ENCODE results near the gene SERPINB12.

GRCh38 chr18:63578357-63578958, 36.3 kb downstream of the SERPINB12 start:
- TF ChIP-seq CTCF (conservative IDR thresholded peaks at IDR 0.05; ENCODE audit: low read depth, low read length), result peak; percentile 68
- TF ChIP-seq MXI1 (IDR thresholded peaks at IDR 0.05; ENCODE audit: borderline replicate concordance, low read depth, low read length), result no peak
- TF ChIP-seq POLR2A (IDR thresholded peaks at IDR 0.05; ENCODE audit: low read depth, low read length), result no peak
- no peak for TF ChIP-seq RFX5 (IDR thresholded peaks at IDR 0.05; ENCODE audit: low read depth, low read length)
- TF ChIP-seq SMC3 (IDR thresholded peaks at IDR 0.05; ENCODE audit: low read depth, low read length), result peak; percentile 69
- no peak for TF ChIP-seq CEBPB (IDR thresholded peaks at IDR 0.05; ENCODE audit: low read depth, low read length)
- no peak for TF ChIP-seq USF2 (IDR thresholded peaks at IDR 0.05; ENCODE audit: low read depth, low read length)
- no peak for TF ChIP-seq FOS (IDR thresholded peaks at IDR 0.05; ENCODE audit: low read depth, low read length)
- no peak for TF ChIP-seq BHLHE40 (IDR thresholded peaks at IDR 0.05; ENCODE audit: low read depth, low read length)

Measured in IMR-90 (cell line).